ENCODE data around the gene CCNA2. TPM values are rescaled to one million over a fixed set of nuclear protein-coding genes. Genes with fewer than 3 reads are reported as not detected.

Gene CCNA2
- total and polyA plus RNA-seq, 9 of the 15 experiments (the other 6 are each of a cell fraction or from before 2014, with no cell fraction given), result 37.1 to 197 (median 154) TPM

- TF ChIP-seq FOXA3 (CRISPR knock-in tag; conservative IDR thresholded peaks at IDR 0.05 in 1 of 2, IDR thresholded peaks at IDR 0.05 in 1 of 2) (peak; percentile 83 to 90), FUS (optimal IDR thresholded peaks at IDR 0.05; ENCODE audit: low read depth, low read length) (no peak), UBTF (IDR thresholded peaks at IDR 0.05; ENCODE audit: borderline replicate concordance in 1 of 2, low read depth in 2 of 2, low read length in 2 of 2) (no peak), ARID3A (IDR thresholded peaks at IDR 0.05; ENCODE audit: borderline replicate concordance, low read depth, low read length) (0 out of 2 replicates have a peak, but pooled peaks have one; percentile 19), CREBBP (IDR thresholded peaks at IDR 0.05; ENCODE audit: low read depth, low read length) (no peak), ZNF121 (CRISPR knock-in tag; conservative IDR thresholded peaks at IDR 0.05) (no peak), ESRRA (IDR thresholded peaks at IDR 0.05; ENCODE audit: borderline replicate concordance, low read depth) (peak; percentile 87), ZNF655 (CRISPR knock-in tag; IDR thresholded peaks at IDR 0.05) (no peak), NFIX (CRISPR knock-in tag; IDR thresholded peaks at IDR 0.05; ENCODE audit: low read depth) (no peak), PTBP1 (IDR thresholded peaks at IDR 0.05; ENCODE audit: low read depth, low read length) (no peak), SMC3 (conservative IDR thresholded peaks at IDR 0.05; ENCODE audit: insufficient read depth, low read depth, low read length) (no peak), ZNF444 (CRISPR knock-in tag; IDR thresholded peaks at IDR 0.05) (no peak), FOXP1 (CRISPR knock-in tag; IDR thresholded peaks at IDR 0.05) (no peak), CGGBP1 (CRISPR knock-in tag; IDR thresholded peaks at IDR 0.05) (no peak), HOMEZ (CRISPR knock-in tag; IDR thresholded peaks at IDR 0.05) (no peak), ZBED1 (IDR thresholded peaks at IDR 0.05) (peak; percentile 78; the same call in 1 of the 2 replicates), ZBTB33 (CRISPR knock-in tag; IDR thresholded peaks at IDR 0.05) (0 out of 2 replicates have a peak, but pooled peaks have one; percentile 23), GABPA (tag; conservative IDR thresholded peaks at IDR 0.05; ENCODE audit: low read depth) (no peak)
These were observed 29.0 kb downstream of the CCNA2 start (continued) for GRCh38 chr4:121794505-121795188.

Measured in K562 (cell line).